ENCODE results near the gene MBD6.
A peak's percentile ranks its signal among the peaks of the same experiment; 100 is the strongest.

Gene MBD6

DNA sequence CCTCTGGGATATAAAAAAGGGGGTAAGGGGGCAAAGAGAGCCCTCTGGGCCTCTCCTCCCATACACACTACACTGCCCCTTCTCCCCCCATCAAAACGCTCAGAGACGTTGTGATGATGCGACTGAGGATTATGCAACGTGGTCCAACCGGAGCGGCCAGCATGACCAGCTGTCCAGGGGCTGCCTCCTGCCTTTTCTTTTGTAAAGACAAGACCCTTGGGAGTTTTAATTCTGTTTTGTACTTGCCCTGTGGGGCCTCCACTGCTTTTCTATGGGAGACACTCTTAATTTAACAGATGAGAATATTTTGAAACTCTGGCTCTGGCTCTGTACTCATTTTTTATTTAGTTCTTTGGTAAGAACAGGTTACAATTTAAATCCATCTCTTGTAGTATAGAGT lies 7.2 kb downstream of the MBD6 start:
- DNase-seq: no peak

DNA sequence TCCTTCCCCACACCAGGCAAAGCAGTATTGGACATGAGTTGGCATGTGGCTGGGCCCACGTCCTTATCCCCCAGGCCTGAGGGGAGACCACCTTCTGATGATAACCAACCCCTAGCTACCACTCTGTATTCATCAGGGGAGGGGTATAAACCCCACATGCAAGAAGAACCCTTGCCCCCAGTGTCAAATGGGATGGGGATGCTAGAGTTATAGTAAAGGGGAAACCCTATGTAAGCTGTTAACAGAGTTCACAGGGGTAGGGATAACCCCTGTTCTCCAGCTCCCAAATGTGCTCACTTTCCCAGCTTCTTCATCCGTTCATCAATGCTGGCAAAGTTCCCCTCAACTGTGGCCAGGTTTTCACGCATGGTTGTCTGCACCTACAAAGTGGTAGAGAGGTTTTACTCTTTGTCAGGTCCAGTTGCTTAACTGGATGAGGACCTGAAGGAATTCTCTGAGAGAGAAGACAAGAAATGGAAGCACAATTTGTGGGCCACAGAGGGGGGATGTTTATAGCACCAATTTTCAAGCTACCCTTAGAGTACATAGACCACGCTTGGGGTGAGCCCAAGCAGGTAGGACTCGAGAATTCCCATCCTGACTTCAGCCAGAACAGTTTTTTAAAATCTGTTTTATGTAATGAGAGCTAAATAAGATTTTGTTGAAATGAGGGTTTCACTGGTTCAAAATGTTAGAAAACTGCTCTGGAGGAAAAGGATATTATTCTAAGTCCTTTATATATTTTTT lies 7.9 kb downstream of the MBD6 start:
- no peak for DNase-seq

DNA sequence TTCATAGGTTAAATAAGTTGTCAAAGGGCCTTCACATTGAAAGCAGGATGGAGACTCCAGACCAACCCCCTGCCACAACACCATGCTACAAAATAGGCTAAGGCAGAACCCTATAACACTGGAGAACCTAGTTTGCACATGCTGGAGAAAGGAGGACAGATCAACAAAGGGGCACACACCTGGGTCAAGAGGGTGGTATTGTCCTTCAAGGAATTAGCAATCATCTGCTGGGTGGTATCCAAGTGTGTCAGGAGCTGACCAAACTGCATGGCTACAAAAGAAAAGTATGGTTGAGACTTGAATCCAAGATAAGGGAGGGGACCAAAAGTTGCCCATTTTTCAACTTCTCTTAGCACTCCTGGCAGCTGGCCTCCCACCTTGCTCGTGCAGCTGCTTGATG lies 9.2 kb downstream of the MBD6 start:
- DNase-seq: no peak

DNA sequence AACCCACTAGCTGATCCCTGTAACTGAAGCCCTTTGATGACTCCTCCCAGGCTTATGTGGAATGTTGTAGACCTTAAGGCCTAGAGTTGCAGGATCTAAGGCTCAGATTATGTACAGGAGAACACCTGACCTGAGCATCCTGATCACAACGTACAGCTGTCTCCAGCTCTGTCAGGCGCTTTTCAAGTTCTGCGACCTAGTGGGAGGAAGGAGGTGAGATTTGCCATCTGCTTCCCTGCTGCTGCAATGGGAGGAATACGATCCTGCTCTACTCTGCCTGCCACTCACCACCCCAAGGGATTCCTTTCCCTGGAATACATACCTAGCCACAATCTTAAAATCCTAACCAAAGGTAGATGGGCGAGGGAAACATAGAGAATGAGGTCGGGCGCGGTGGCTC lies 10.5 kb downstream of the MBD6 start:
- no peak for DNase-seq

DNA sequence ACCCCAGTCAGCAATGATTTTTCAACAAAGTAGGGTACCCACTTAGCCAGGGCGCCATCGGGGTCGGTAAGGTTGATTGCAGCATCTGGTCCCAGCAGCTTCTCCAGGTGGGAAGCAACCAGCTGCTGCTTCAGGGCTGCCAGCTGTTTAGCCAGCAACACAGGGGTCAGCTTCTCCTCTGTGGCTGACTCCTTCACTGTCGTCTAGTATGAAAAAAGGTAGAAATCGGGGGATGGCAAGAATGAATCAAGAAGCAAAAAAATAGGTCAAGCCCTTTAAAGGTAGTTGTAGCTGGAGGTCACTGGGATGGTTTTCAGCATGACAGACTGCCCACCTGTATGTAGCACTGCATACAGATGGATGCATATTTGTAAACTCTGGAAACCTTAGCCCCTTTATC lies 11.6 kb downstream of the MBD6 start:
- no peak for DNase-seq

DNA sequence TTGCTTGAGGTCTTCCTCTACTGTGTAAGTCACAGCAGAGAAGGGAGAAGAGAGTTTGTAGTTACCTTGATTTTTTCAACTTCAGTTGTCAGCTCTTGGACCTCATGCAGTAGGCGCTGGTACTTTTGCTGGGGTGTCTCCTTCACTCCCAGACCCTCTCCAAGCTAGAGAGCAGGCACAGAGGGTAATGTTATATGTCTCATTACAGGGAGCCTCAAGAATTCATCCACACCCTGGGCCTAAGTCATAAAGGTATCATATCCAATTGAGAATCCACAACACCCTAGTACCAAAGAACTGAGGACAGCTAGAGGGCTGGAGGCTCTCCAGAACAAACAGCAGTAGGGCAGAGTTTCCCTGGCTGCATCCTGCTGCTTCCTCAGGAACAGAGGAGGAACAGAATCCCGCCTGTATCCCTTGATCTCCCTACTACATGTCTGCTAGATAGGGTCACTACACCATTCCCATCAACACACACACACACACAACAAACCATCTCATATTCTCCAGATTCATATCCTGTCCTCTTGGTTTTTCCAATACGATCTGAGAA lies 12.4 kb downstream of the MBD6 start:
- DNase-seq: no peak

DNA sequence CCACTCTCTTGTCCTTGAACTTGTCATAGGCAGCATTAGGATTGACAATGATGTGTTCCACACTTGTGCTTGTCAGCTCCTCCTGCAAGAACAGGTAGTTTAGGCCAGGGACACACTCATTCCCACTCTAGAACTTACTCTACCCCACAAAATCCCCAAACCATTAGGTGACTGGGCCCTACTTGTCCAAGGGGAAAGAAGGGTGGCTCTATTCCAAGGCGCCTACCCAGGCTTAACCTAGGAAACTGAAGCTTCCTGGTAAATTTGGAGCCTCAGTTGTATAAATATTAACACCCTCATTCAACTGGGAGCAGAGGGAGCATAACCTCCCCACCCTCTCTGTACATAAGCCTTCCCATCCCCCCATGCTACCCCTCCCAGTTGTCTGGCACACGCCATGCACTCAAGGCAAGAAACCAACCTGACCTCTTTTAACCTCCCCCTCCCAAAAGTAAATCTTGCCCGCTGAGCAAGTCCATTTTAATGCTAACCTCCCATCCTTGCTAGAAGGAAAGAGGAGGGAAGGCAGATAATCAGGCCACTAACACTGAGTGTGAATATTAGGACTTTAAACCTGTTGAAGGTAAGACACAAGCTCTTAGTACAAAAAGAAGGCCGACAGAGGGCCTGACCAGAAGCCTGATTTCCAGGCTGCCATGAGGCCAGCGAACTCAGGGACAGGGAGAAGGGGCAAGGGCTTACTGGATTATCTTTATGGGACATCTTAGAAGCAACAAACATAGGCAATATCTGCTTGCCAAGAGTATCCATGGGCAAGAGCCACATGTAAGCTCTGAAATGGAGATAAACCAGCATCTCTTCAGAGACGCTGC lies 13.4 kb downstream of the MBD6 start:
- DNase-seq: no peak

DNA sequence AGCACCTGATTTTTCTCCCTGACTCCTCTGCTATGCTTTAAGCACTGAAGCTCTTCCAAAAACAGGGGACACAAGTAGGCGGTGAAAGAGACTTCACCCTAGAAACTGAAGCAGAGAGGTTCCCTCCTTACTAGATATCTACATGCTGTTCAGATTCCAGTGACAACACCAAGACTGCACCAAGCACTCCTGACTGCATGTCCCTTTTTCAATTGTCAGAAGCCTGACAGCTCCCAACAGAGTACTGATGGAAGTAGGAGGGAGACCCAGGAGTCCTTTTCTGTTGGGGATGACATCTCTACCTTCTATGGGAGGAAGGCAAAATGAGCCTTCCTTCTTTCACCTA lies 13.9 kb downstream of the MBD6 start:
- no peak for DNase-seq

DNA sequence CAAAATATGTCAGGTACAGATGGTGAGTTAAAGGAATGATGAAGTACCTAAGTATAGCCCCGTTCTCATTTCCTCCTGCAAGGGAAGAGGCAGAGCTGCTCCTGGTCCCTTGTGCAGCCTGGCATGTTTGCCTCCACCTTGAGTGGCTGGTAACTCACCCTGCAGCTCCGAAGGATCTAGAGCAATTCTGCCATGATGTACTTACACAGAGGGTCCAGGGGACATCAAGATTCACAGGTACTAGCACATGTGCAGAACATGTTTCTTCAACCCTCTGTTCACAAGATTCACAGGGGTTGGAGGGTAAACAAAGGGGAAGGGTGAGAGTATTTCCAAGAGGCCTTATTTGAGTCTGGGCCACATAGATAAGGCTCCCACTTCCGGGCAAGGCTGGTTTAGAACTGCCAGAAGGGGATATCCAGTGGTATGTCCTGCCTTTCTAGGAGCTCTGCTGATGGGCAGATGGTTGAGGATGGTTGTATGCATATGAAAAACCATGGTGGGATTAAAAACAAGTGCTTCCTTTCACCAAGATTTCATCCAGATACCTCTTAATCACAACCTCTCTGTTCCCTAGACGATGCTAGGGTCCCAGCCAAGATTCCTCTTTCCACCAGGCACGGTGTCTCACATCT lies 16.6 kb downstream of the MBD6 start:
- DNase-seq: no peak

DNA sequence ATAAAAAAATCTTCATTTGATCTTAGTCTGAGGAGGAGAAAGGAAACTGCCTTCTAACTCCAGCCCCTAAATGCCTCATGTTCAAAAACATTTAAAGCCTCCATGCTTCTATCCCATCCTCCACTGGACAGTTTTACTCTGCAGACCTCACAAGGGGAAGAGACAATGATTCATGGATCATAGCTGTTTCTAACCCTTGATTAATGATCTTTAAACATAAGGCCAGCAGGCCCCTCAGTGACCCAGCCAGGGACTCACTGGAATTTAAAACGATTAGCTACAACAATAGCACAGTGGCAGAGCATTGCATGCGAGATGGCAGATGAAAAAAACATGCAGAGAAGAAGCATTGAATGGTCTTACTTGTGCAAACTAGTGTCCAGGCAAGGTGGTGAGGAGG lies 18.4 kb downstream of the MBD6 start:
- DNase-seq: no peak

DNA sequence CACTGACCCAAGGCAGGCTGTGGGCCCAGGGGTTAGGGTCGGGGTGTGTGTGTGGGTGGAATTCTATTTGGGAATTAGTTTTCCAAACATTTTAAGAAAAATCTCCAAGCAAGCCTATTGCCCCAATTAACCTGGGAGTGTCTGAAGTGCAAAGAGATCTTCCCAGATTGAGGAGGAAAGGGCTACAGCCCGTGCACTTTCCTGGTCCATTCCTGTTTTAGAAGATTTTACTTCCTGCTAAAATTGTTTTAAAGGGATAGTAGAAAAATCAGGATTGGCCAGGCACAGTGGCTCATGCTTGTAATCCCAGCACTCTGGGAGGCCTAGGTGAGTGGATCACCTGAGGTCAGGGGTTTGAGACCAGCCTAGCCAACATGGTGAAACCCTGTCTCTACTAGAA lies 19.1 kb downstream of the MBD6 start:
- no peak for DNase-seq

DNA sequence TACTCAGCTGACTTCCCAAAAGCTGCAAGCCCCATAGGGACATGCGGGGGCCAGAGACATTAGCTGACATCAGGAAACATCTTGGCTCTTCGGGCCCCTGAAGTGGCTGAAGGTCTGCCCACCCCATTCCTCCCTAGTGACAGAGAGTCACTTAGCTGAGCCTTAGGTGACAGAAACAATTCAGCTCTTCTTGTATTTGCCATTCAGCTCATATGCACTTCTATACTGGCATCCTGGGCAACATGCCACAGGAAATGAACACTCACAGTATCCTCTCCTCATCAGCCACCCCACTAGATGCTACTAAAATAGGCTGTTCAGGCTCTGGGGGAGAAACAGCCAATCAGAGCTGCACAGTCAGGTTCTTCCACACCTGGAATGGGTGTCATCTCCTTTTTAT lies 21.0 kb downstream of the MBD6 start:
- DNase-seq: no peak

DNA sequence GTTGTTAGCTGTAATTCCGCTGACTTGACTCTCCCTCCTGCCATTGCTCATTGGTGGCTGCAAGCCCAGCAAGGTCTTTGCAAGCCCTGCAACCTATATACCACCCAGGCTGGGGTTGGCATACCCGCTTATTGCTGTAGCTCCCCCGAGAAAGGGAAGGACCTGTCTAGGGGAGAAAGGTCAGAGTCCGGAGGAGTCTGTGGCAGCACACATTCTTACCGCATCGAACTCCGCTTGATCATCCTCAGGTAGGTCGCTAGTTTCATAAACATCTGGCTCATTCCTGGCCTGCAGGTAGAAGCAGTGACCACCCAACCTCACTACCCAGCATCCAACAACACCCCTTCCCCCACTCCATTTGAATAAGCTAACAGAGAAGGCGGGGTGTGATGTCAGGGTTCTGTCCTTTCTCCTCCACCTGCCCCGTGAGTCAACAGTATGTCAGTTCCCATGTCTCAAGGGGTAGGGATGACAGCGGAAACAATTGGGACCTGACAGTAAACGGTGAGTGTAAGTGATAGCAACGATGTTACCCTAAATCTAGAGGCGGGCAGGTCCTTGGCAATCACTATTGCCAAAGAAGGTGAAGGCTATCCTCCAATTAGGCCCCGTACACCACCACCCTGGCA lies 23.3 kb downstream of the MBD6 start:
- DNase-seq: no peak

DNA sequence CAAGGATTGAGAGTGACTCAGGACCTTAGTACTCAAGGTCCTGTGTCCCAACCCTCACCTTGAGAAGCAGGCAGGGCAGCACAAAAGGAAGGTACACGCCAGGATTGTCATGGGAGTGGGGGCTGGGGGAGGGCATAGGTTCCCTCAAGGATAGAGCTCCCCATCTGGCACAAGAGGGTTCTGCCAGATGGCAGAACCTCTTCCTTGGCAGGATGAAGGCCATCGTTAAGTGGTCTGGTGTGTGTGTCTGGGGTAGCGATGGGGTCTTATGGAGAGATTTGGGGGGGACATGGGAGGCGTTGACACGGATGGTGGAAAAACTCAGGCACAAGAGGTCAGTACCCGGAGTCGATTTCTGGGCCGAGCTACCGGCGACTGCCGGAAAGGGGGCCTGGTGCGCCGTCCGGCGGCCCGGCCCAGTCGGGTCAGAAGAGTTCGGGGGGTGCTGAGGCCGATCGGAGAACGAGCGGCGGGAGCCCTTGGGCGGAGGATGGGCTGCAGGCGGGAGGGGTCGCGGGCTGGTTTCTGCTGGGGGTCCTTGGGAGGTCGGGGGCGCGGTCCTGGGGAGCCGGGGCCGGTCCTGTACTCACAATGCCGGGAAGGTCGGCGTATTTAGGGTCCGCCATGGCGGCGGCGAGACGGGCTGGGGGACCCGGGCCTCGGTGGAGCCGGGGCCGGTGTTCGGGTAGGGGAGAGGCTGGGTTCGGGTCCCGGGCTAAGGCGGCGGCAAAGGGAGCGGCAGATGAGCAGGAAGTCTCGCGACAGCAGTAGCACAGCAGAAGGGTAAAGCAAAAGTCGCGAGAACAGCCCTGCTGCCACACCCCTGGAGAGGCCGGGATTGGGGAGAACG lies 24.0 kb downstream of the MBD6 start, which contains the start of gene DCTN2:
Gene DCTN2, minus strand, starts transcription at position 755 of the 850 bp plus-strand sequence. Its CDS starts 129 bp downstream, at position 626.
- DNase-seq: peak; percentile 91

DNA sequence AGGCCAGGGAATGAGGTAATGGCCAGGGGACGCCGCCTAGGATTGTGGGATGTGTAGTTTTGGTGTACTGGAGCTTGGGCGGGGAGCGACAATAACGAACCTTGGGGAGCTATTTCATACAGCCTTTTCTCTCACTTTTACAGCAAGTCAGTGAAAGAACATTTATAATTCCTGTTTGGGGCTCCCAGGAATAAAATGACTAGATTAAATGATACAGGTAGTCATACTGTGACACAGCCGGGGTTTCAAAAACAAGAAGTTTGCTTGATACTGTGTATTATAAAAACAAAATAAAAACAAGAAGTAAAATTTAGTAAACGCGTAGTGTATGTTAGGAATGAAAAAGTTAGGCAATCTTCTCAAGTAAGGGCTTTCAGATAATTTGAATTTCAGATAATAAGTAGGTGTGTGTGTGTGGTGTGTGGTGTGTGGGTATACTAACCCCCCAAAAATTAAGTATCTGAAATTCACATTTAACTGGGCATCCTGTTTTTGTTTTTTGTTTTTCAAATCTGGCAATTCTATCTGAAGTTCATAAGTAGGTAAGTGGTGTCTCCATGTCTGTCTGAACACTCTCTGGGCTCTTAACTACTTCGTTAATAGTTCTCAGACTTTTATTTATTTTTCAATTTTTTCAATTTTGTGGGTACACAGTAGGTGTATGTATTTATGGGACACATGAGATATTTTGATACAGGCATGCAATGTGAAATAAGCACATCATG lies 24.8 kb downstream of the MBD6 start:
- DNase-seq: no peak

DNA sequence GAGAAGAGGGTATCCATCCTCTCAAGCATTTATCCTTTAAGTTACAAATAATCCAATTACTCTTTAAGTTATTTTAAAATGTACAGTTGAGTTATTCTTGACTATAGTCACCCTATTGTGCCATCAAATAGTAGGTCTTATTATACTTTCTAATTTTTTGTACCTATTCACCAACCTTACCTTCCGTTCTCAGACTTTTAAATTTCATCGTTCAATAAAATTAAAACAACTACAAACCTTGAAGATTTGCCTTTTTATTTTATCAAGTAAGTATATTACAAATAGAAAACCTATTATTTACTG lies 25.3 kb downstream of the MBD6 start:
- DNase-seq: no peak

DNA sequence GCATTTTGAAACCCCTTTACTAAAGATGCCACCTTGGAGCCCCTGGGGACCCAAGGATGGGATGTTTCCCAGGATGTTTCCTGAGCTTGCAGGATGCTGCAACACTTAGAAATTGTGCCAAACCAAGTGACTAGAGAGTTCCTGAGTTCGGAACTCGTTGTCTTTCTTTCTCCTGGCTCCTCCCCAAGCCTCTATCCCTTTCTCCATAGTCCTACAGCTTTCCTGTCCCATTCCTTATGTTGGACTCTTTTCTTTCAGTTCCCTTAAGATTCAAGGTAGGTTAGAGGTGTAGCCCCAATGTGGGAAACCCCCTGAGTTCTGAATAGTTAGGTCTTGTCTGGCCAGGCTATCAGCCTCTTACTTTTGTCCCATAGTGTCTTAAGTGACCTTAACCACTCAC lies 25.9 kb downstream of the MBD6 start:
- no peak for DNase-seq

DNA sequence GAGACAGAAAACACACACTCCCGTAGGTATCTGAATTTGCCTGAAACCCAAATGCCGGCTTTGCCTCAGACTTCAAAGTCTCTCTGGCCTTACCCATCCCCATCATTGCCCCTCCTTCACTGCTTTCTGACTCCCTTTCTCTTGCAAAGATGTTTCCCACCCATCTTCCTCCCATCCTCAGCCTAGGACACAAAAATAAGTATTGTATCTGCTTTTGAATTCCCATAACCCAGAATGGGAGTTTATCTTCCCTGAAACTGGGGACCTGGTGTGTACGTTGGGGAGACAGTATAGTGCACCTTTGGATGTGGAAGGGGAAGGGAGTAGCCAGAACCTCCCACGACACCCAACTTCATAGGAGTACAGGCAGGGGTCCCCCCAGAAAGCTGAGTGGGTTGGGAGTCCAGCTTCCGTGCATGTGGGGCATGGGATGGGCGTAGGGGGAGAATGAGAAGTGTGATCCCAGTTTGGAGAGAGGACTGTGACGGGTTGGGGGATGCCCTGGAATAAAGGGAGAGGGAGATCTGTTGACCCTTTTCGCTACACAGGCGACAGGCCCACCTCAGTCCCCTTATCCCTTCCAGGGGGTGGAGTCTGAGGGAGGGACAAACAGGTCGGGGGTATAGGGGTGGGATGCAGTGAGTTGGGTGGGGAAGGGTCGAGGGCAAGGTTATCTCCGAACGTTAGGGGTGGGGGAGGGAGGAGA lies 26.7 kb downstream of the MBD6 start:
- no peak for DNase-seq

DNA sequence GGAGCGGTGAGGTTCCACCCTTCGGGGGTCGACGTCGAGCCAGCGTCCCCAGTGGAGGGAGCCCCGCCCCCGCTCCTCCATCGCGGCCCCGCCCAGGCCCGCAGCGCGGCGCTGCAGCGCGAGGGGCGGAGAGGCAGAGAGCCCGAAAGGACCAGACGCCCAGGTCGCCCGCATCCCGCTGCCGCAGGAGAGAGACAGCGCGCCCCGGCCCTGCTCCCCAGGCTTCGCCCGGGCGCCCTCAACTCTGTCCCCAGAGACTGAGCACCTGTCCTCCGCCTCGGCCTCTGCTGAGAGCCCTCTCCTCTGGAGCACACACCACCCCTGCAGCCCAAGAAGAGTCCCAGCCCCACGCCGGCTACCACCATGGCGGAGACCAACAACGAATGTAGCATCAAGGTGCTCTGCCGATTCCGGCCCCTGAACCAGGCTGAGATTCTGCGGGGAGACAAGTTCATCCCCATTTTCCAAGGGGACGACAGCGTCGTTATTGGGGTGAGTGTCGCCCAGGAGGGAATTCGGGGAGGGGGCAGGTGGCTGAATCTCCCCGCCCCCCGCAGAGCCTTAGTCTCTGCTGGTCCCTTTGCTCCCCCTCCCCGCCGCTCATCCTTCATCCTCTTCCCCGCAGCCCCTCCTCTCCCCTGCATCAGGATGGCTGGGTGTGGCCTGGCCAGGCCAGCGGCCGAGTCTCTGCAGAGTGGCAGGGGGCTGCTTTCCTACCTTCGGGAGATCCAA lies 27.5 kb downstream of the MBD6 start, which contains the start of gene KIF5A:
Gene KIF5A, plus strand, starts transcription at position 136 of the 732 bp plus-strand sequence. Its CDS starts 228 bp downstream, at position 364.
- no peak for DNase-seq

All from NCI-H1436 treated with DMSO at 0.1 percent for 48 hours (cell line).